ENCODE measurements around the gene ARMC8.

- TF ChIP-seq CTCF (conservative IDR thresholded peaks at IDR 0.05; ENCODE audit: low read length) (no peak), EZH2phosphoT487 (IDR thresholded peaks at IDR 0.05; ENCODE audit: borderline replicate concordance, low read depth, low read length) (no peak)
These were observed 55.4 kb downstream of the ARMC8 start for GRCh38 chr3:138242466-138242865.
